Measurements from ENCODE around the gene THEMIS.

Gene THEMIS

GRCh38 chr6:127832381-127832780 lies 68.5 kb downstream of the THEMIS start:
- DNase-seq (ENCODE audit: low spot score), result no peak
- TF ChIP-seq CTCF (IDR thresholded peaks at IDR 0.05; ENCODE audit: extremely low read depth, insufficient read depth, missing control alignments), result no peak
- in situ Hi-C loops (cut with MboI; ENCODE audit: low pct_unique_long_range_greater_than_20kb, low sequenced_read_pairs, unreplicated experiment), result no loop called here

GRCh38 chr6:127824061-127824460 lies 76.8 kb downstream of the THEMIS start:
- in situ Hi-C loops (cut with MboI; ENCODE audit: low pct_unique_long_range_greater_than_20kb, low sequenced_read_pairs, unreplicated experiment), result no loop called here
- no peak for DNase-seq (ENCODE audit: low spot score)
- no peak for TF ChIP-seq CTCF (IDR thresholded peaks at IDR 0.05; ENCODE audit: extremely low read depth, insufficient read depth, missing control alignments)

GRCh38 chr6:127821431-127821830 lies 79.4 kb downstream of the THEMIS start:
- no peak for DNase-seq (ENCODE audit: low spot score)
- TF ChIP-seq CTCF (IDR thresholded peaks at IDR 0.05; ENCODE audit: extremely low read depth, insufficient read depth, missing control alignments), result no peak
- in situ Hi-C loops (cut with MboI; ENCODE audit: low pct_unique_long_range_greater_than_20kb, low sequenced_read_pairs, unreplicated experiment), result no loop called here

GRCh38 chr6:127818149-127818548 lies 82.7 kb downstream of the THEMIS start:
- no peak for DNase-seq (ENCODE audit: low spot score)
- in situ Hi-C loops (cut with MboI; ENCODE audit: low pct_unique_long_range_greater_than_20kb, low sequenced_read_pairs, unreplicated experiment), result no loop called here
- TF ChIP-seq CTCF (IDR thresholded peaks at IDR 0.05; ENCODE audit: extremely low read depth, insufficient read depth, missing control alignments), result no peak

GRCh38 chr6:127816643-127817042 lies 84.2 kb downstream of the THEMIS start:
- in situ Hi-C loops (cut with MboI; ENCODE audit: low pct_unique_long_range_greater_than_20kb, low sequenced_read_pairs, unreplicated experiment), result no loop called here
- no peak for DNase-seq (ENCODE audit: low spot score)
- no peak for TF ChIP-seq CTCF (IDR thresholded peaks at IDR 0.05; ENCODE audit: extremely low read depth, insufficient read depth, missing control alignments)

GRCh38 chr6:127813699-127814027 lies 87.2 kb downstream of the THEMIS start:
- in situ Hi-C loops (cut with MboI; ENCODE audit: low pct_unique_long_range_greater_than_20kb, low sequenced_read_pairs, unreplicated experiment), result no loop called here
- TF ChIP-seq CTCF (IDR thresholded peaks at IDR 0.05; ENCODE audit: extremely low read depth, insufficient read depth, missing control alignments), result no peak

More at GRCh38 chr6:127813699-127814027, 87.2 kb downstream of the THEMIS start:
- no peak for DNase-seq (ENCODE audit: low spot score)

All from GM13977 (cell line).